A172 (cell line): ENCODE data around the gene GJC1. TPM values are rescaled to one million over a fixed set of nuclear protein-coding genes. Genes with fewer than 3 reads are reported as not detected.

Experiments used
- DNase-seq: peaks from one replicate; pipeline ENCODE4 v3.0.0-alpha.2; 2015; ENCODE audit warnings: low spot score
- total RNA-seq: library from RNA; depleted of rRNA; stranded (reverse); fragments of >200 nt; shearing (Covaris generic); gene quantifications from 2 replicates; pipeline ENCODE4 v1.2.3, GENCODE V29; 2014

The GJC1 gene
- total RNA-seq, 1 experiment from 2014 or later, result 114 TPM

- DNase-seq, result no peak
Observed at GRCh38 chr17:44777394-44778348, 52.4 kb downstream of the GJC1 start.

GRCh38 chr17:44776628-44777393, 53.3 kb downstream of the GJC1 start:
- no peak for DNase-seq

GRCh38 chr17:44775838-44776621, 54.1 kb downstream of the GJC1 start:
- DNase-seq, result no peak

GRCh38 chr17:44775136-44775837, 54.8 kb downstream of the GJC1 start:
- peak; percentile 92 for DNase-seq

GRCh38 chr17:44774271-44775135, 55.6 kb downstream of the GJC1 start:
- peak; percentile 52 for DNase-seq

GRCh38 chr17:44773140-44773539, 56.9 kb downstream of the GJC1 start:
- DNase-seq, result no peak

- DNase-seq, result no peak
Observed at GRCh38 chr17:44772308-44773045, 57.6 kb downstream of the GJC1 start.

GRCh38 chr17:44770166-44770925, 59.7 kb downstream of the GJC1 start:
- no peak for DNase-seq

- DNase-seq, result no peak
Observed at GRCh38 chr17:44769647-44770084, 60.4 kb downstream of the GJC1 start.

GRCh38 chr17:44769230-44769629, 60.9 kb downstream of the GJC1 start:
- DNase-seq, result no peak

- DNase-seq, result no peak
Observed at GRCh38 chr17:44768505-44769142, 61.5 kb downstream of the GJC1 start.

GRCh38 chr17:44767493-44767892, 62.6 kb downstream of the GJC1 start:
- peak; percentile 61 for DNase-seq

GRCh38 chr17:44766409-44767038, 63.6 kb downstream of the GJC1 start:
- no peak for DNase-seq

- DNase-seq, result no peak
Observed at GRCh38 chr17:44765965-44766364, 64.1 kb downstream of the GJC1 start.

- no peak for DNase-seq
Observed at GRCh38 chr17:44763170-44763569, 66.9 kb downstream of the GJC1 start.

GRCh38 chr17:44761932-44762810, 67.9 kb downstream of the GJC1 start:
- no peak for DNase-seq
